ENCODE data around the gene DNAAF6.
"Not testable (repeated sequence)": the region's sequence is repeated elsewhere in the genome, so short reads cannot be mapped to it uniquely, and the experiment has no call there.

DNA sequence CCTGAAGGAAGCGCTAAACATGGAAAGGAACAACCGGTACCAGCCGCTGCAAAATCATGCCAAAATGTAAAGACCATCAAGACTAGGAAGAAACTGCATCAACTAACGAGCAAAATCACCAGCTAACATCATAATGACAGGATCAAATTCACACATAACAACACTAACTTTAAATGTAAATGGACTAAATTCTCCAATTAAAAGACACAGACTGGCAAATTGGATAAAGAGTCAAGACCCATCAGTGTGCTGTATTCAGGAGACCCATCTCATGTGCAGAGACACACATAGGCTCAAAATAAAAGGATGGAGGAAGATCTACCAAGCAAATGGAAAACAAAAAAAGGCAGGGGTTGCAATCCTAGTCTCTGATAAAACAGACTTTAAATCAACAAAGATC, 48.8 kb upstream of the DNAAF6 start:
- TF ChIP-seq, protein P1, sequence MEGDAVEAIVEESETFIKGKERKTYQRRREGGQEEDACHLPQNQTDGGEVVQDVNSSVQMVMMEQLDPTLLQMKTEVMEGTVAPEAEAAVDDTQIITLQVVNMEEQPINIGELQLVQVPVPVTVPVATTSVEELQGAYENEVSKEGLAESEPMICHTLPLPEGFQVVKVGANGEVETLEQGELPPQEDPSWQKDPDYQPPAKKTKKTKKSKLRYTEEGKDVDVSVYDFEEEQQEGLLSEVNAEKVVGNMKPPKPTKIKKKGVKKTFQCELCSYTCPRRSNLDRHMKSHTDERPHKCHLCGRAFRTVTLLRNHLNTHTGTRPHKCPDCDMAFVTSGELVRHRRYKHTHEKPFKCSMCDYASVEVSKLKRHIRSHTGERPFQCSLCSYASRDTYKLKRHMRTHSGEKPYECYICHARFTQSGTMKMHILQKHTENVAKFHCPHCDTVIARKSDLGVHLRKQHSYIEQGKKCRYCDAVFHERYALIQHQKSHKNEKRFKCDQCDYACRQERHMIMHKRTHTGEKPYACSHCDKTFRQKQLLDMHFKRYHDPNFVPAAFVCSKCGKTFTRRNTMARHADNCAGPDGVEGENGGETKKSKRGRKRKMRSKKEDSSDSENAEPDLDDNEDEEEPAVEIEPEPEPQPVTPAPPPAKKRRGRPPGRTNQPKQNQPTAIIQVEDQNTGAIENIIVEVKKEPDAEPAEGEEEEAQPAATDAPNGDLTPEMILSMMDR (IDR thresholded peaks at IDR 0.05; ENCODE audit: low read depth, low read length): not testable (repeated sequence)
- not testable (repeated sequence) for TF ChIP-seq MAX (IDR thresholded peaks at IDR 0.05; ENCODE audit: low read depth, low read length)

Data from NB4 (cell line).